Stimulated activated CD4-positive, alpha-beta T cell treated with anti-CD3 and anti-CD28 coated beads, Interleukin-12 subunit alpha, Interleukin-12 subunit beta, amount 100 ng/mL, for 24 hours (primary cell): ENCODE data around the gene LDLR.

ENCODE experiments used
- DNase-seq, 2 experiments: peaks; one replicate each; pipeline ENCODE4 v3.0.0-alpha.2; 2020; ENCODE audit warnings: low read depth in 2 of 2

Gene LDLR

GRCh38 chr19:11089254-11090013 lies at the start of gene LDLR:
Gene LDLR, plus strand, starts transcription at chr19:11089463. Its CDS starts 86 bp downstream, at chr19:11089549.
- DNase-seq = peak; percentile 55 to 67

DNA sequence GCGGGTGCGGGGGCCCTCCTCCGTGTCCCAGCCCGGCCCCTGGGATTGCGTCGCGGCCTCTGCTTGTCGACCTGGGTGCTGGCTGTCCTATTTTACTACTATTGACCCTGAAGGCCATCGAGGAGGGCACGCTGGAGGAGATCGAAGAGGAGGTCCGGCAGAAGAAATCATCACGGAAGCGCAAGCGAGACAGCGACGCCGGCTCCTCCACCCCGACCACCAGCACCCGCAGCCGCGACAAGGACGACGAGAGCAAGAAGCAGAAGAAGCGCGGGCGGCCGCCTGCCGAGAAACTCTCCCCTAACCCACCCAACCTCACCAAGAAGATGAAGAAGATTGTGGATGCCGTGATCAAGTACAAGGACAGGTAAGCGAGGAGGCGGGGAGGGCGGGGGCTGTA lies 48.1 kb upstream of the LDLR start:
- DNase-seq = no peak

DNA sequence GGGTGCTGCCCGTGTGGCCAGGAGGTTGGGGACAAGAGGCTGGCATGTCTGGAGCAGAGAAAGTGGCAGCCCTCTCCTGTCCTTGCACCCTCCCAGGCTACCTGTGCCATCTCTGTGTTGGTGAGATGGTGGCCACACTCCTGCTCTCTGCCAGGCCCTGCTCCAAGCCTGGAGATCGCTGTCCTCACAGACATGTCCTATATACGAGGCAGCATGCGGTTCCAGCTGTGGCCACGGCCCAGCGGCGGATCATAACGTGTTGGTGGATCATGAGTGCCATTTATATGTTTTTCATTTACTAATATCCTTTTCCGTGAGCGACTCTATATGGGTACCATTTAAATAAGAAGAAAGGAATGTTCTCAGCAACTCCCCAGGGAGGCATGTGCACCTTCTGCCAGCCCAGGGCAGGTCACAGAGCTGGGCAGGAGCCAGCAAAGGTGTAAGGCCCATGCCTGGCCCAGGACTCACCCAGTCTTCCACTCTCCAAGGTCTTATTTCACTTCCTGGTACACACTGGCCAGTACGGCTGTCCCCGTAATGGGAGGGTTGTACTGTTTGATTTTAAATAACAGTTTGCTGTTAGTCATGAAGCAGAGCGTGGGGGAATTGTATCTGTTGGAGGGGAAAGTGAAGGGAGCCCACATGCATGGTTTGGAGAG lies 47.2 kb upstream of the LDLR start:
- no peak for DNase-seq

- DNase-seq = no peak
Measured at GRCh38 chr19:11044431-11044830, 44.8 kb upstream of the LDLR start.

DNA sequence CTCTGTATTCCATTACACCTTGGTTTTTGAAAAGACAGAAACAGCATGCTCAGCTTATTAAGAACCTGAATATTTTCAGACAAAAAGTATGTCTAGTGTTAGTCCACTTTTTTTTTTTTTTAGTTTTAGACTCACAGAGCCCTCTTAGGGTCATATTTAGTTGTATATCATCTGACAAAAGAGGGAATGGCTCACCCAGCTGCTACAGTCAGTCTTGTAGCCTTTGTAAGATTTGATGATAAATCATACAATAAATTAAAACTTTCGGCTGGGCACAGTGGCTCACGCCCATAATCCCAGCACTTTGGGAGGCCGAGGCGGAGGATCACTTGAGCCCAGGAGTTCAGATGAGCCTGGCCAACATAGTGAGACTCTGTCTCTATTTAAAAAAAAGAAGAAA lies 43.7 kb upstream of the LDLR start:
- no peak for DNase-seq

DNA sequence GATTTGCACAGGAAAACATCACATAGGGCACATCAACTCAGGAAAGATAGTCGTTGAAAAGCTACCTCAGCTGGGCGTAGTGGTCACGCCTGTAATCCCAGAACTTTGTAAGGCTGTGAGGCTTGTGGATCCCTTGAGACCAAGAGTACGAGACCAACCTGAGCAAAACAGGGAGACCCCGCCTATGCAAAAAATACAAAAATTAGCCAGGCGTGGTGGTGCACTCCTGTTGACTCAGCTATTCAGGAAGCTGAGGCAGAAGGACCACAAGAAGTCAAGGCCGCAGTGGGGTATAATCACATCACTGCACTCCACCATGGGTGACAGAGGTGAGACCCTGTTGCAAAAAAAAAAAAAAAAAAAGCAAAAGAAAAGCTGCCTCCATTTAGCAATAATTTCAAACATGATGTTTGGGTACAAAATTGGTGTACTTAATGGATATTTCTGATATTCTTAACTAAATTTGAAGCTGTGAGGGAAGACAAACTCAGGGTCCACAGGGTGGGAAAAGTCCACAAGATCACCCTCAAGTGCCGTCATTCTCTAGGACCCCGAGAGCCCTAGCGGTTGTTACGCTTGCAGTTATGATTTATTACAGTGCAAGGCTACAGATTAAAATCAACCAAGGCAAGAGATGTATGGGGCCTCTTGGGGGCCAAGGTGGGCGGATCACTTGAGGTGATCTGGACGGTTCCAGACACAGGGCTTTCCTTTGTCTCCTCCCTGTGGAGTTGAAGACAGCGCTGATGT lies 42.5 kb upstream of the LDLR start:
- no peak for DNase-seq

- DNase-seq = no peak
Measured at GRCh38 chr19:11047866-11048265, 41.4 kb upstream of the LDLR start.

- DNase-seq = no peak
Measured at GRCh38 chr19:11050323-11051114, 38.7 kb upstream of the LDLR start.

- DNase-seq = no peak
Measured at GRCh38 chr19:11053817-11054195, 35.5 kb upstream of the LDLR start.

- DNase-seq = no peak
Measured at GRCh38 chr19:11054200-11054599, 35.1 kb upstream of the LDLR start.

- no peak for DNase-seq
Measured at GRCh38 chr19:11054628-11055027, 34.6 kb upstream of the LDLR start.

GRCh38 chr19:11058246-11059030 lies 30.8 kb upstream of the LDLR start:
- no peak for DNase-seq

- no peak for DNase-seq
Measured at GRCh38 chr19:11059511-11060358, 29.5 kb upstream of the LDLR start.

GRCh38 chr19:11061952-11062351 lies 27.3 kb upstream of the LDLR start:
- no peak for DNase-seq

- DNase-seq = no peak
Measured at GRCh38 chr19:11063434-11063833, 25.8 kb upstream of the LDLR start.

DNA sequence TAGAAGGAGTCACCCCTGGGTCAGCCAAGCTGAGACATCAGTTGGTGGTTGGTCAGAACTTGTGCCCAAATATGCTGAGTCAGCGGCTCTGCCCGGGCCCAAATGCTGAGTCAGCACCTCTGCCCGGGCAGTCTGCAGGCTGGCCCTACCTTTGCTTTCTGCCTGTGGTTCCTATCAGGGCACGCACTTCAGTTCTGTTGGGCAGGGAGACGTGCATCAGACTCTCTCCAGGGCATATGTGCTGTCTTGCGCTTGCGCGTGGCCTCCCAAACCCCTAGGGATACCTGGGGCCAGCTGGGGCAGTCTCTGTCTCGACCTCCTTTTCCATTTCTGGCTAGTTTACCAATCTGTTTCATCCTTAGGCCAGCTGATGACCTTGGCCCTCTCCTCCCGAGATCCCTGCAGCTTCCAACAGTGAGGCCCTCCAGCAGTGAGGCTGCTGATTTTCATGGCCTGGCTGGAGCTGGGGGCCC lies 24.4 kb upstream of the LDLR start:
- DNase-seq = no peak

DNA sequence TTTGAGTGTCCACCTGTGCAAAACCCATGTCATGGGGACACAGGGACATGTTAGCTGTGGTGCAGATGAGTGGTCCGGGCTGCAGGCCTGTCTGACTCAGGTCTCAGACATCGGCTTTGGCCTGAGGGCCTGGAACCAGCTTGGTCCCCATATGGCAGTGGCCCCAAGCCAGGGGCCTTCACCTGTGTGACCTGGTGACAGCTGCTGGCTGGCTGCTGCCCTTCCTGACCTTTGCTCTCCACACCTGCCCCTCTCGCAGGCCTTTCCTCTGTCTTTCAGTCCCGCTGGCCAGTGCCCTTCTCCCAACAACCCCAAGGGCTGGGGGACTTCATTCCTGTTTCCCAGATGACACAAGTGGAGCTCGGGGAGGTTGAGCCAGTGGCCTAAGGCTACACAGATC lies 22.9 kb upstream of the LDLR start:
- no peak for DNase-seq

DNA sequence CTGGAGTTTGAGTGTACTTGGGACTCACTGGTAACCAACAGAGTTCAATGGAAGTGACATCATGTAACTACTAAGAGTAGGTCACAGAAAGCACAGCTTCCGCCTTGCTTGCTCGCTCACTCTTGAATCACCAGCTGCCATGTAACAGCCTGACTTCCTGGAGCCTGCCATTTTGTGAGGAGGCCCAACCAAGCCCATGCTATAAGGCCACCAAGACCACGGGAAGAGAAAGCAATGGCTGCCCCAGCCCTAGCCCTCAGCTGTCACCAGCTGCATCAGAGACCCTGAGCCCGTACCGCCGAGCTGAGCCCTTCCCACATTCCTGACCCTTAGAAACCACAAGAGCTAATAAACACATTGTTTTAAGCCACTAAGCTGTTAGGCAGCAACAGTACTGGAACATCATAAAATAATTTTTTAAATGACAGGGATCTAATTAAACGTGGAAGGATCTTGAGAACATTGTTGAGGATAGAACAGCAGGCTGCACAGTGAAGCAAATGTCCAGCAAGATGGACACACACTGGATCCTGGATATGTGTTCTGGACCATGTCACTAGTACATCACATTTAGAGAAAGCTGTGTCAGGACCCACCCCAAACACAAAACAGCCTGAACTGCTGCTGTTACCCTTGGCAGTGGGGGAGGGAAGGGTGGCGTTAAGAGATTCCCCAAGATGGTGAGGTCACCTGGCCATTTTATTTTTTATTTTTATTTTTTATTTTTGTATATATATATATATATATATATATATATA lies 21.7 kb upstream of the LDLR start:
- DNase-seq = no peak

DNA sequence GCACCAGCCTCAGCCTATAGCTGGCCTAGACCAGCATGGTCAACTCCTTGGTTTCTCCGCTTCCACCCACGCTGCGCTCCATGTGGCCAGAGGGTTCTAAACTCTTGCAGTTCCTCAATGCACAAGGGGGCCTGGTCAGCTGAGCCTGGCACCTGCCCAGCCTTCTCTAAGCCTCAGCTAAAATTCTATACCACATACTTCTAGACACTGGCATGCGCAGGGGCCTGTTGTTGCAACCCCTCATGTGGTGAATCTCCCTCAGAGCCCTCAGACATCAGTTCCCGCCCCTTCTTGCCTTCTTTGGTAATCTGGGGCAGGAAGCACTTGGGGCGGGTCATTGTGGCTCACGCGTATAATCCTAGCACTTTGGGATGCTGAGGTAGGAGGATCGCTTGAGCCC lies 19.7 kb upstream of the LDLR start:
- DNase-seq = no peak
